ENCODE measurements around the gene RAB36.

The RAB36 gene

GRCh38 chr22:23115825-23116494 is 29.3 kb upstream of the RAB36 start:
- TF ChIP-seq, protein P1, sequence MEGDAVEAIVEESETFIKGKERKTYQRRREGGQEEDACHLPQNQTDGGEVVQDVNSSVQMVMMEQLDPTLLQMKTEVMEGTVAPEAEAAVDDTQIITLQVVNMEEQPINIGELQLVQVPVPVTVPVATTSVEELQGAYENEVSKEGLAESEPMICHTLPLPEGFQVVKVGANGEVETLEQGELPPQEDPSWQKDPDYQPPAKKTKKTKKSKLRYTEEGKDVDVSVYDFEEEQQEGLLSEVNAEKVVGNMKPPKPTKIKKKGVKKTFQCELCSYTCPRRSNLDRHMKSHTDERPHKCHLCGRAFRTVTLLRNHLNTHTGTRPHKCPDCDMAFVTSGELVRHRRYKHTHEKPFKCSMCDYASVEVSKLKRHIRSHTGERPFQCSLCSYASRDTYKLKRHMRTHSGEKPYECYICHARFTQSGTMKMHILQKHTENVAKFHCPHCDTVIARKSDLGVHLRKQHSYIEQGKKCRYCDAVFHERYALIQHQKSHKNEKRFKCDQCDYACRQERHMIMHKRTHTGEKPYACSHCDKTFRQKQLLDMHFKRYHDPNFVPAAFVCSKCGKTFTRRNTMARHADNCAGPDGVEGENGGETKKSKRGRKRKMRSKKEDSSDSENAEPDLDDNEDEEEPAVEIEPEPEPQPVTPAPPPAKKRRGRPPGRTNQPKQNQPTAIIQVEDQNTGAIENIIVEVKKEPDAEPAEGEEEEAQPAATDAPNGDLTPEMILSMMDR (IDR thresholded peaks at IDR 0.05) = no peak

DNA sequence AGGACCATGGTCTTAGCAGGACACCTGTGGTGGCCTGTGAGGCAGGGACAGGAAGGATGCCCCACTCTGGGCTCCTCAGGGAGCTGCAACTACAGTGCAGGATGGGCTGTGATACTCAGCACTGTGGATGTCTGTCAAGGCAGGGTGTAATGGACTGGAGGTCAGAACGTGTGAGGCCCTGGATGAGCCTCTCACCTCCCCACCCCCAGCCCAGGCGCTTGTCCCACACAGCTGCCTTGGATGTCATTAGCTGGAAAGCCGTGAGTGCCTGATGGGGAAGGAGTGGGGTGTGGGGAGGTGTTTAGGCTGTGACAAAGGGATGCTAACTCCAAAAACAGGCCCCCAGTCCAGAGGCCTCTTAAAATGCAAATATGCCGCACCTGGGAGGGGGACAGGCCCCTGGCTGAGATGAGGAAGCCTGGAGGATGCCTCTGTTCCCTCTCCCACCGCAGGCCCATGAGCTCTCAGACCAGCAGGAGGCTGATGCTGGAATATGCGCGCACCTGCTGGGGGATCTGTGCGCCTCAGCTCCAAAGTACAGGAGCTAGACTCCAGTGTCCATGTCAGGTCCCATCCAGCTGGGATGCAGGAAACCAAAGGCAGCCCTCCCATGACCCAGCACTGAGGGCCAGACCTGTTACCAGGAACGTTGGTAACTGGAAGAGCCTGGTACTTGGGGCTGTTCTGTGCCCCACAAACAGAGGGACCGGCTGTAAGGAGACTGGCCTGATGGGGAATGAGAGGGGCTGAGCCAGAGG is 28.6 kb upstream of the RAB36 start:
- TF ChIP-seq, protein P1 (IDR thresholded peaks at IDR 0.05) = no peak

DNA sequence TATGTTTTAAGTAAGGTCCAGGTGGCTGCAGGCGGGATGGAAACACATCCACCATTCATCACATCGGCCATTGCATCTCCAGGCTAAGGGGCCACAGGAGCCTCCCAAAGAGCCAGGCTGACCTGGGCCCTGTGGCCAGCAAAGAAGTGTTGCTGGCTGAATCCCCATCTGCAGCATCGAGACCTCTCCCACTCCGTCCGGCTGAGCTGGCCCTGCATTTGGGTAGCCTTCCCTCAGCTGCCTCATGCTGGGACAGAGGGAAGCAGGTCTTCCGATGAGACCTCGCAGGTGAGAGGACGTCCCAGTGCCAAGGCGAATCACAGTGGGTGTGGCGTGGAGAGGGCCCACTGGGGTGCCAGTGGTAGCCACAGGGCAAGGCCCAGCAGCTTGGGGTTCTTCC is 28.0 kb upstream of the RAB36 start:
- TF ChIP-seq, protein P1 (IDR thresholded peaks at IDR 0.05) = no peak

- TF ChIP-seq, protein P1 (IDR thresholded peaks at IDR 0.05) = no peak
Observed at GRCh38 chr22:23117891-23118646, 27.2 kb upstream of the RAB36 start.

DNA sequence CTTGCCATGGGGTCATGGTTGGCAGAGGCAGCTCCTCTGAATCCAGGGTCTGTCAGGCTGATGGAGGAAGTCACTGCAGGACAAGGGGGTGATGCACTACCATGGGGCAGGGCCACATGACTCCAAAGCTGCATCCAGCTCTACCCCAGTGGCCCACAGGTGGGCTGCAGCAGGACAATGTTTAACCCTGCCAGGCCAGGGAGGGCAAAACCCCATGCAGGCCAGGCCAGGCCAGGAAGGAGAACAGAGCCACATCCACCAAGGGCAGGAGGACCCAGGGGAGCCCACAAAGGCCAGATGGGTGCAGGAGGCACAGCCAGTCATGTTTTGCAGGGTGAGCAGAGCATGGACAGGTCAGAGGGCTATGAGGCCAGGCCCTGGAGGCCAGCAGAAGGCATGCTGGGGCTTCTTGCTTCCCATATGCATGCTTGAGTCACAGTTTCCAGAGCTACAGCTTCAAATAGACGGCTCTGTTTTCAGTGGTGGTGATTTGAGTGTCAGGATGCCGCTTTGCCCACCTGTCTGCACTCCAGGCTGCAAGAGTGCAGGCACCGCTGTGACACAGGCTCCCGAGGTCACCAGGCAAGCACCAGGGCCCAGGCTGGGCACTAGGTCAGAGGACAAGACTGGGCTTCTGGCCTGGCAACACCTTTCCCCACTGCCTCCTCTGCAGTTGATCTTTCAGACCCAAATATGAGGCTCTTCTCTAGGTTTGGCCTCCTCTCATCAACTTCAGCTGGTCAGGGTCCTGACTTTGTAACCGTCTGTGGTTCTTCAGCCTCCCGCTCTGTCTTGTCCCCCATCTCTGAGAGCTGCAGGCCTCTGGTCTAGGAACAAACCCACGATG is 26.4 kb upstream of the RAB36 start:
- TF ChIP-seq, protein P1 (IDR thresholded peaks at IDR 0.05) = no peak

DNA sequence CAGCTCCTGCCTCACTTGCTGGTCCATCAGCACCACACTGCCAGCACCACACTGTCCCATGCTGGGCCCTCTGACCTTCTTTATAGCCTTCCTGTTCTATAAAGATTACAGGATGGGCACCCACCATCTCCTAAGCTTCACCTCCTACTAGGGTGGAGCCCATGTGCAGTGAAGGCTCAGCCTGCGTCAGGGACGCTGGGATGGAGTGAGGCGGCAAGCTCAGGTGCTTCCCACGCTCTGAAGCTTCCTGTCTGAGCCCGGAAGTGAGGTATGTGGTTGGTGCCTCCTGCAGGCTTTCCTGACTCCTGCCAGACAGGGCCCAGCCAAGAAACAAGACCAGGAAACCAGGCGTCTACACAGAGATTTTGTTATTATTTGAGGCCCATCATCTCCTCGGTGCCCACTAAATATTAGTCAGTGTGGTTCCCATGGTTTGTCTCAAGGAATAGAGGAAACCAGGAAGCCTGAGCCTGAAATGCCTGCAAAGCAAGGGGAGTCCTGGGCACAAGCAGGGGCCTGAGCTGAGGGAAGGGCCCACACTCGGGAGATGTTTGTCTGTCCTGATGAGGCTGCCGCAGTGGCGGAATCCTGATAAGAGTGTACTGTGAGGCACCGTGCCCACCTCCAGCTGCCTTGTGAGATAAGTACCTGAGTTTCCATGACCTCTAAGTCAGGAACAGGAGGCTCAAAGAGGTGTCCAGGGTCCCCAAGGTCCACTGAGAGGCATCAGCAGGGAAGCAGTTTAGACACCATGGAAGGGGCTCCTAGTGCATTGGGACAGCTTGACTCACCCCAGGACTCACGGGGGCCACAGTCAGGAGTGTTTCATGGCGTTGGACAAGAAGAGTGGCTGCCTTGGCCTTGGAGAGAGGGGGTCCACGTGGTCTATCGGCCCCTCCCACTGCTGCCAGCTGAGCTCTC is 25.5 kb upstream of the RAB36 start:
- TF ChIP-seq, protein P1 (IDR thresholded peaks at IDR 0.05) = no peak

Measured in LNCAP (cell line).